HG03442 (cell line): ENCODE data around the gene RTEL1.
A peak's percentile ranks its signal among the peaks of the same experiment; 100 is the strongest.

Experiments
- ATAC-seq: cut with Tn5 transposase; IDR thresholded peaks from one replicate; pipeline ENCODE4 v1.9.1; 2021; ENCODE audit warnings: mild to moderate bottlenecking, moderate library complexity; ENCODE audit not compliant: unreplicated experiment

The RTEL1 gene

DNA sequence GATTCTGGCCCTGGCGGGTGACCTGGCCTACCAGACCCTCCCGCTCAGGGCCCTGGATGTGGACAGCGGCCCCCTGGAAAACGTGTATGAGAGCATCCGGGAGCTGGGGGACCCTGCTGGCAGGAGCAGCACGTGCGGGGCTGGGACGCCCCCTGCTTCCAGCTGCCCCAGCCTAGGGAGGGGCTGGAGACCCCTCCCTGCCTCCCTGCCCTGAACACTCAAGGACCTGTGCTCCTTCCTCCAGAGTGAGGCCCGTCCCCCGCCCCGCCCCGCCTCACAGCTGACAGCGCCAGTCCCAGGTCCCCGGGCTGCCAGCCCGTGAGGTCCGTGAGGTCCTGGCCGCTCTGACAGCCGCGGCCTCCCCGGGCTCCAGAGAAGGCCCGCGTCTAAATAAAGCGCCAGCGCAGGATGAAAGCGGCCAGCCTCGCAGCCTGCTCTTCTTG, 80.6 kb downstream of the RTEL1 start:
- ATAC-seq: no peak

DNA sequence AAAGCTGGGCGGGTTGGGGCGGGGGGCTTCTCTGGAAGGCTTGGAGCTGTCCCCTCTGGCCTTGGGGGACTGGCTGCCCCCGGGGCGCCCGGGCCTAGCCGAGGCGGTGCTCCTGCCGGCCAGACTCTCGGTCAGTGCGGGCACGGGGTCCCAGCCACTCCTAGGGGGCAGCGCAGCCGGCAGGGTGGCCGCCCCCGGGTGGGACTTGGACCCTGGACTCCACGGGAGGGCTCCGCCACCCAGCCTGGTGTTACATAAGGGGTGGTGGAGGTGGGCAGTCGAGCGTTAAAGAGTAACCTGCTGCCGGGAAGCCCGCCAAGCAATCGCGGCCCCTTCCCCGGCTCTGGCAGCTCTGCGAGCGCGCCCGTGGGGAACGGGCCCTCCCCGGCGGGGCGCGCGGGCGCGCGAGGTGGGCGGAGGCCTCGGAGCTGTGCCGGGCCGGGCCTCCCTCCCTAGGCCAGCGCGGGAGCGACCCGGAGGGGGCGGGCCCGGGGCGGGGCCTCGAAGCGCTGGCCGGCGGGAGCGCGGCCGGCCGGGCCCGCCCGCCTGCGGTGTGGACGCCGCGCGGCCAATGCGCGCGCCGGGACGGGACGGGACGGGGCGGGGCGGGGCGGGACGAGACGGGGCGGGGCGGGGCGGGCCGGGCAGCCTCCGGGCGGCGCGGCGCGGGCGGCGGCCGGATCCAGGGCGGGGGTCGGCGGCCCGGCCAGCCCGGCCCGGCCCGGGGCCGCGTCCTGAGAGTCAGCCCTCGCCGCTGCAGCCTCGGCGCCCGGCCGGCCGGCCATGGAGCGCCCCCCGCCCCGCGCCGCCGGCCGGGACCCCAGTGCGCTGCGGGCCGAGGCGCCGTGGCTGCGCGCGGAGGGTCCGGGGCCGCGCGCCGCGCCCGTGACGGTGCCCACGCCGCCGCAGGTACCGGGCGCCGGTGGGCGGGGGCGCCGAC, 81.3 kb downstream of the RTEL1 start, which contains the start of gene SLC2A4RG:
Gene SLC2A4RG, plus strand, starts transcription at position 647 of the 940 bp plus-strand sequence. Its CDS starts 137 bp downstream, at position 784.
- peak; percentile 49 for ATAC-seq

DNA sequence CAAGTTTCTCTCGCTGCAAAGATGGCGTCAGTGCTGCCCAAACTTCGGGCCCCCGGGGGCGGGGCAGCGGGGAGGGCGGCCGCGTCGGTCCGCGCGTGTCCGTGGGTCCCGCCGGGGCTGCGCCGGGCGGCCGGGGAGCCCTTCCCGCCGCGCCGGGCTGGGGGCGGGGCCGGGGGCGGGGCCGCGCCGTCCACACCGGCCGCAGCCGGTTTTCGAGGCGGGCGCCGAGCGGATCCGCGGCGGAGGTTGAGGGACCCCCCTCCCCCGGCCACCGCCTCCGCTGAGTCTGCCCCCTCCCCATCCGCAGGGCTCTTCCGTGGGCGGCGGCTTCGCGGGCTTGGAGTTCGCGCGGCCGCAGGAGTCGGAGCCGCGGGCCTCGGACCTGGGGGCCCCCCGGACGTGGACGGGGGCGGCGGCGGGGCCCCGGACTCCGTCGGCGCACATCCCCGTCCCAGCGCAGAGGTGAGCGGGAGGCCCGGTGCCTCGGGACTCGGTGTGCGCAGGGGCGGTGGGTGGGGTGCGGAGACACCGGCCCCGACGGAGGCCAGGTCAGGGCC, 82.0 kb downstream of the RTEL1 start:
- peak; percentile 15 for ATAC-seq

DNA sequence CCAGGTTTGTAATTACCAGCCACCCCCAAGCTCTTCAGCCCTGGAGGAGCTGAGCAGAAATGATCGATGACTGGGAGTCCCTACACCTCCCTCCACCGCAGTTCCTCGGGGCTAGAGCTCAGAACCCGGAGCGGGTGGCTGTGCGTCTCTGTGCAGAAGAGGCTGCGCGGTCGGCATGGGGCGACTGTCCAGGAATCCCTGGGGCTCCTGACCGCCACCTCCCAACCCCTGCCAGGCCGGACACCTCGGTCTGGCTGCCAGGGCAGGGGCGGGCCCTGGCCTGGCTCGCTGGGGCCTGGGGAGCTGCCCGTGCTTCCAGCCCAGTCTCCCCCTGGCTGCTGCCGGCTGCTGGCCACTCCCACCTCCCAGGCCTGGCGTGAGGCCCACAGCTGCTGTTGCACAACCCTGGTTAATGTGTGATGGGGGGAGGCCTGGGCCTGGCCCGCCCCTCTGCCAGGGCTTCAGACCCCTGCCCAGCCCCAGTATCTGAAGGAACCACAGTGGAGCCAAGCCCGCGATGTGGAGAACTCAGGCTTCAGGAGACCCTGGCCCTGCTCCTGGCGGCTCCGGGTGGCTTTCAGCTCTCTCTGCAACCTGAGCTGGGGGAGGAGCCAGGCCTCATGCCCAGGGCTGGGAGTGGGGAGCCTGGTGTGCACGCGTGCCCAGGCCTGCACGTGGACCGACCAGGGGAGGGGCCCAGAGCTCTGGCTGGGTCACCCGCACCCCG, 82.7 kb downstream of the RTEL1 start:
- ATAC-seq: no peak

DNA sequence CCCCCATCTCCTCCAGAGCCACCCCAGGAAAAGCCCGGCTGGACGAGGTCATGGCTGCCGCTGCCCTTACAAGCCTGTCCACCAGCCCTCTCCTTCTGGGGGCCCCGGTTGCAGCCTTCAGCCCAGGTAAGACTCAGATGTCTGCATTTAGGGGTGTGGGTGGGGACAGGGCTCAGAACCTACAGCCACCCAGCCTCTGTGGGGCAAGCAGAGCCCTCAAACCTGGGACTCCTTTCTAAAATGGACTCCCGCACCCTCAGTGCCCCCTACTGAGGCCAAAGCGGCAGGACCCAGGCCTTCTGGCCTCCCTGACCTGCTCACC, 83.2 kb downstream of the RTEL1 start:
- no peak for ATAC-seq

DNA sequence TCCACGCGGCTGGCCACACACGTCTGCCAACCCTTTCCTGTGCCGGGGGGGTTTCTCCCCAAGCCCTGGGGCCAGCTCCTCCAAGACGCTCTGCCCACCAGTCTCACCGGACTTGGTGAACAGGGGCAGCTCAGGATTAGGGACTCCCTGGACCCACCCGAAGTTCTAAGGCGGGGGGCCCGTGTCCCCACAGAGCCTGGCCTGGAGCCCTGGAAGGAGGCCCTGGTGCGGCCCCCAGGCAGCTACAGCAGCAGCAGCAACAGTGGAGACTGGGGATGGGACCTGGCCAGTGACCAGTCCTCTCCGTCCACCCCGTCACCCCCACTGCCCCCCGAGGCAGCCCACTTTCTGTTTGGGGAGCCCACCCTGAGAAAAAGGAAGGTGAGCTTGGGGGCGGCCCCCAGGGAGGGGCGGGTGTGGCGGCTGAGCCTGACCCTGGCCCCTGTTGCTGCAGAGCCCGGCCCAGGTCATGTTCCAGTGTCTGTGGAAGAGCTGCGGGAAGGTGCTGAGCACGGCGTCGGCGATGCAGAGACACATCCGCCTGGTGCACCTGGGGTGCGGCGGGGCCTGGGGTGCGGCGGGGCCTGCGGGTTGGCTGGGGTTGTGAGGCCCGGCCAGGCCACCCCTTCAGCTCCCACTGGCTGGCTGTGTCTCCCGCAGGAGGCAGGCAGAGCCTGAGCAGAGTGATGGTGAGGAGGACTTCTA, 83.7 kb downstream of the RTEL1 start:
- ATAC-seq: no peak

DNA sequence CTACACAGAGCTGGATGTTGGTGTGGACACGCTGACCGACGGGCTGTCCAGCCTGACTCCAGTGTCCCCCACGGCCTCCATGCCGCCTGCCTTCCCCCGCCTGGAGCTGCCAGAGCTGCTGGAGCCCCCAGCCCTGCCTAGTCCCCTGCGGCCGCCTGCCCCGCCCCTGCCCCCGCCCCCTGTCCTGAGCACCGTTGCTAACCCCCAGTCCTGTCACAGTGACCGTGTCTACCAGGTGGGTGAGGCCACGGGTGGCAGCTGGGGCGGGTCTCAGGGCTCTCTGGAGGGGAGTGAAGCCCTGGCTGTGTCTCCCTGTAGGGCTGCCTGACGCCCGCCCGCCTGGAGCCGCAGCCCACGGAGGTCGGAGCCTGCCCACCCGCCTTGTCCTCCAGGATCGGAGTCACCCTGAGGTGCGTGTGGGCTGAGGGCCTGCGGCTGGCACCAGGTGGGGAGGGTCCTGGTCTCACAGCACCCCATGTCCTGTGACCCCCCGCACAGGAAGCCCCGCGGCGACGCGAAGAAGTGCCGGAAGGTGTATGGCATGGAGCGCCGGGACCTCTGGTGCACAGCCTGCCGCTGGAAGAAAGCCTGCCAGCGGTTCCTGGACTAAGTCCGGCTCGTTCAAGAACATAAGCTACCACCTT, 84.4 kb downstream of the RTEL1 start:
- no peak for ATAC-seq

DNA sequence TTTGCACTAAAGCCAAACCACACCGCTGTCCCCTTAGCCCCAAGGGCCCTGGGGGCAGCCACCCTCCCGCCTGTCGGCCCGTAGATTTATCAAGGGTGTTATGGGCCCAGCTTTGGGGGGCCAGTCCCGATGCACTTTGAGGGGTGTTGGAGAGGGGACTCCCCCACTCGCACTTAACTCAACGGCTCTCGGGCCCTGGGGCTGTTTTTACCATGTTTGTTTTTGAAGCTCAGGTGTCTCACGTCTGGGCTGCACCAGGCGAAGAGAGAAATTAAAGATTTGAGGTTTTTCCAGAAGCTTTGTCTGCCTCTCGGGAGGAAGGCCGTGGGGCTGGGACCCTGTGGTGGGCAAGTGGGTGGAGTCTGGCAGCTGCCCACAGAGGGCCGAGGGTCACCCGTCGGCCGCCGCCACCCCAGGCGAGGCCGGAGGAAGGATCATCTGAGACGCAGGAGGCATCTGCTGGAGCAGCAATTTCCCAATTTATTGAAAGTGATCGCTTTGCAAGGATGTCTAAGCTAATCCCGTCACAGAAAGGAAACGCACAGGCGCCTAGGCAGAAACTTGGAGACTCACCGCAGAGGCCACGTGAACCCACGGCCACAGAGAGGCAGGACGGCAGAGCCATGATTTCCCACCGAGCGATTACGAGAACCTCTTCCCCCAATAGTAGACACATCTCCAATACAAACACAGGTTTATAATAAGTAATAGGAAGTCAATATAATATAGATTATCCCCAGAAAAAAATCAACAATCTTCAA, 85.3 kb downstream of the RTEL1 start:
- no peak for ATAC-seq

DNA sequence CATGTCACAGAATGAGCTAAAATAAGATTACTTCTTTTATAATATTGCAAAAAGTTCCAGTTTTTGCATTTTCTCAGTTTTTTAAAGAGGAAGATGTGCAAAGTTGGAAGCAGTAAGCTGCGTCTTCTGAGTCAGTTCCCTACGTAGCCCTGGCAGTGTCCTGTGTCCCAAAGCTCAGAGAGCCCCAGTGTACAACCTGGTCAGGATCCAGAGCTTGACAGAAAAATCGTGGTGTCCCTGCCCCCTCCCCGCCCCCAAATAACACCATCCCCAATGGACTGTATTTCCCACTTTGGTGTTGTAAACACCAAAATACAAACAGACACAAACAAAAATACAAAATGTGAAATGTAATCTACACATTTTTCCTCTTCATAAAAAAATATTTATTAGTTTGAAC, 86.0 kb downstream of the RTEL1 start:
- no peak for ATAC-seq

DNA sequence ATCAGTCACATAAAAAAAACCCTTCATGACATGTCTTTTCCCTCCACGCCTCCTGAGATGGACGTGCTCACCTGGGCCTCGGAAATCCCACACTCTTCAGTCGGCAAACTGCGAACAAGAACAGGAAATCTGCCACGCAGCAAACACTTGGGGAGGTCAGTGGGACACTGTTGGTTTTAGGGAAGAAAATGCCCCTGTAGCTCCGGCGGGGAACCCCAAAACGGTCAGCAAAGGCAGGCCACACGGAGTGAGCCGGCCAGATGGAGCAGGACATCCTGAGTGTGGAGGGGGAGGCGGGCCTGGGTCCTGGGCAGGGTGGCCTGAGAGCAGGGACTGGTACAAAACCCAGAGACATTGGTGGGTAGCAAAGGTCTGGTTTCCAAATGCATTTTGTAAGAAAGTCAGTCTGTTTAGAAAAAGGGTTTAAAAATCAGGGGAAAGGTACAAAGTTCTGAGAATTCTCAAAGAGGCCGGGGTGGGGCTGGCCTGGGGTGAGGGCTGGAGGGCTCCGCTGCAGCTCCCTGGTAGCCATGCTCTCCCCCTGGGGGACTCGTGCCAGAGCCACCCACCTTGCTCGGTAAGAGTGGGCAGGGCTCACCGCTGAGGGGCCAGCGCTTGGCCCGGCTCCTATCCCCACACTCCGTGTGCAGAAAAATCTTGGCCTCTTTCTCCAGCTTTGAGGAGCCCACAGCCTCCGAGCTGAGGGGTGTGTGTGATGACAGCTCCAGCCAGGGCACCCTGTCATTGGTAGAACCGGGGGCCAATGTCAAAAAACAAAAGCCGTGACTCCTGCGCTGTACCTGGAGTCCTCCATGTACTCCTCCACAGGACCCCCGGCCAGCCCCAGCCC, 86.7 kb downstream of the RTEL1 start:
- ATAC-seq: no peak

DNA sequence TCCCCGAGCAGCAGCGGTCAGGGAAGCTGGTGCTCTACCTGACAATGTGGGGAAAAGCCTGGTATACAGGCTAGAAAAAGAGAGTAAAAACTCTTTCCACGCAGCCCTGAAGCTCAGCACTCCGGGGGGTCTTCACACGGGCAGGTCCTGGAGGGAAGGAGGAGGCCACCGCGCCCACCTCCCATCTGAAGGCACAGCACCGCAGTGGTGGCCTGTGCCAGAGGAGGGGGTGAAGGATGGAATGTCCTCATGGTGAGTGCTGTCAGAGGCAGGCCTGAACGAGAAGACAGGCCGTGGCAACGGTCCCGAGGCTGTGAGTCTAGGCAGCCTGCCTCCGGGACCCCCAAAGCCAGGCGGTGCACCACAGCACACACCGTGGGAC, 87.3 kb downstream of the RTEL1 start:
- no peak for ATAC-seq
